Measurements from ENCODE around the gene RAB36. TPM values are rescaled to one million over a fixed set of nuclear protein-coding genes. Genes with fewer than 3 reads are reported as not detected.

Gene RAB36
- polyA plus RNA-seq, 1 donor (not counting 4 experiments of a cell fraction or from before 2014, with no cell fraction given) = 1.9 TPM

DNA sequence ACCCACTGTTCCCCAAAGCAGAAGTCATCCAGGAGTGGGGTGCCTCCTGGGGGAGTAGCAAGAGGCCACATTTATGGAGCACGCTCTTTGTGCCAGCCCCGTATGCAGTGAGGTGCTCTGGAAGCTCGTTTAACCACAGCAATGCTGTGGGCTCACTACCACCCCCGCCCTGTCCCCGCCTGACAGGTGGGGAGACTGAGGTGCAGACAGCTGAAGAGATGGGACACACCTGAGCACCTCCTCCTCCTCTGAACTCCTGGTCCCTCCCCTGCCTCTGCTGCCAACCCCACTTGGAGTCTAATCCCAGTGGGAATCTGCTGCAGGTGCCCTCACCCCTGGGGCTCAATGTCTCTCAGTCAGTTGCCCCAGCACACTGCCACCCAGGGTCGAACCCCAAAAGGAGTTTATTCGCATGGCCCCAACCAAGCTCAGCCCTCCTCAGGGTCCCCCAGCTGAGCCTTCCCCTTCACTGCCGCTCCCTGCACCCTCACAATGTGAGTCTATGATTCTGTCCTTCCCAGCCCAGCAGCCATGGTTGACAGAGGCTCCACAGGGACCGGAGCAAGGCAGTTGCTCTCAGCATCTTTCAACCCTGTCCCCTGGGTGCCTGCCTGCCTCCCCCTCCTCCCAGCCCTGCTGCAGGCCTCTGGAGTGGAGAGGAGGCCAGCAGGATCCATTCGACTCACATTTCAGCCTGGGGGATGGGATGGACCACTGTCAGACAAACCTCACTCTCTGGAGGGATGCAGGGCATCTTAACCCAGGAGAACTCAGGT is 21.8 kb downstream of the RAB36 start:
- DNase-seq (ENCODE audit: low read depth, low spot score) = no peak
- Histone ChIP-seq H3K27ac (ENCODE audit: control insufficient read depth, insufficient read depth, low read length) (no peak overlapping the region), H3K4me3 (ENCODE audit: control insufficient read depth in 2 of 3, extremely low read depth in 1 of 3, insufficient read depth in 2 of 3, low read depth in 1 of 3, low read length in 3 of 3) (no peak overlapping the region), H3K4me2 (ENCODE audit: control insufficient read depth, extremely low read depth, insufficient read depth, low read depth, low read length) (no peak overlapping the region), H3K36me3 (ENCODE audit: control insufficient read depth in 2 of 2, extremely low read depth in 1 of 2, insufficient read depth in 2 of 2, low read length in 2 of 2) (no peaks in the 10 kb centered on the region), H4K20me1 (ENCODE audit: control insufficient read depth, extremely low read depth, insufficient read depth, low read length) (no peaks in the 10 kb centered on the region), H3K27me3 (ENCODE audit: control insufficient read depth, extremely low read depth, insufficient read depth, low read length) (no peaks in the 10 kb centered on the region), H3K4me1 (ENCODE audit: control insufficient read depth, extremely low read depth, insufficient read depth, low read length) (no peaks in the 10 kb centered on the region), H3K9ac (ENCODE audit: control insufficient read depth, extremely low read depth, insufficient read depth, low read length) (no peak overlapping the region), H3K79me2 (ENCODE audit: control insufficient read depth, insufficient read depth, low read length) (no peaks in the 10 kb centered on the region), H2AFZ (ENCODE audit: control insufficient read depth, low read length) (no peak overlapping the region), H3K9me3 (ENCODE audit: control insufficient read depth, low read depth, low read length) (no peaks in the 10 kb centered on the region), H3K9me1 (ENCODE audit: control insufficient read depth, extremely low read depth, insufficient read depth, low read length) (no peaks in the 10 kb centered on the region)
- dilution Hi-C loops (cut with MboI; ENCODE audit: extremely low pct_ligation_motif_present, low sequenced_read_pairs) = no loop called here
- no peak for TF ChIP-seq EZH2 (IDR thresholded peaks at IDR 0.05; ENCODE audit: low read length)
- TF ChIP-seq, protein P1, sequence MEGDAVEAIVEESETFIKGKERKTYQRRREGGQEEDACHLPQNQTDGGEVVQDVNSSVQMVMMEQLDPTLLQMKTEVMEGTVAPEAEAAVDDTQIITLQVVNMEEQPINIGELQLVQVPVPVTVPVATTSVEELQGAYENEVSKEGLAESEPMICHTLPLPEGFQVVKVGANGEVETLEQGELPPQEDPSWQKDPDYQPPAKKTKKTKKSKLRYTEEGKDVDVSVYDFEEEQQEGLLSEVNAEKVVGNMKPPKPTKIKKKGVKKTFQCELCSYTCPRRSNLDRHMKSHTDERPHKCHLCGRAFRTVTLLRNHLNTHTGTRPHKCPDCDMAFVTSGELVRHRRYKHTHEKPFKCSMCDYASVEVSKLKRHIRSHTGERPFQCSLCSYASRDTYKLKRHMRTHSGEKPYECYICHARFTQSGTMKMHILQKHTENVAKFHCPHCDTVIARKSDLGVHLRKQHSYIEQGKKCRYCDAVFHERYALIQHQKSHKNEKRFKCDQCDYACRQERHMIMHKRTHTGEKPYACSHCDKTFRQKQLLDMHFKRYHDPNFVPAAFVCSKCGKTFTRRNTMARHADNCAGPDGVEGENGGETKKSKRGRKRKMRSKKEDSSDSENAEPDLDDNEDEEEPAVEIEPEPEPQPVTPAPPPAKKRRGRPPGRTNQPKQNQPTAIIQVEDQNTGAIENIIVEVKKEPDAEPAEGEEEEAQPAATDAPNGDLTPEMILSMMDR (optimal IDR thresholded peaks at IDR 0.05 in 1 of 3, IDR thresholded peaks at IDR 0.05 in 1 of 3, conservative IDR thresholded peaks at IDR 0.05 in 1 of 3; ENCODE audit: extremely low read depth in 1 of 3, insufficient read depth in 2 of 3, low read length in 3 of 3) = no peak
- no peak for FAIRE-seq

DNA sequence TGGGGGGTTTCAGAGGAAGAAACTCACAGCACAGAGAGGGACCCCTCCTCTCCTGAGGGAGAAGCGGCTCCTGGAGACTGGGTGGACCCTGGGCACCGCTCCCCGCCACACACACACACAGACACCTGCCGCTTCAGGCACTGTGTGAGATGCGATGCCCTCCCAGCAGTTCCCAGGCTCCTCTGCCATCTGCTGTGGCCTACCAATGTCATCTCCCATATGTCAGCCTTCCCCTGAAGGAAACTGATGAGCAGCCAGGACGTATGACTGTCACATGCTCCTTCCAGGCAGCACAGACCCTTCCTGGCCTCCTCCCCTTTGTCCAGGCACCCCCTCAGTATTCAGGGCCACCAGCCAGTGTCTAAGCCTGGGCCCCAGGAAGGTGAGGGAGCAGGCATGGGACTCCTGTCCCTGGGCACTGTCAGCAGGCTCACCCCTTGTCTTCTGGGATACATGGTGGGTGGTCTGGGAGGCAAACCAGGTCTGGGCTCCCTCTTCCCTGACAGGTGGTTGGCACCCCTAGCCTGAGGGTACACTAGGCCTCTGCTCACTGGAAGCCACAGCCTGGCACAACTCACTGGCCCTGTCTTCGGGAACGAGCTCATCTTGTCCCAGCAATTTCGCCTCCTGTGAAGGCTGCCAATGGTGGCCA is 23.2 kb downstream of the RAB36 start:
- Histone ChIP-seq H3K27me3 (ENCODE audit: control insufficient read depth, extremely low read depth, insufficient read depth, low read length) (no peaks in the 10 kb centered on the region), H3K4me3 (ENCODE audit: control insufficient read depth in 2 of 3, extremely low read depth in 1 of 3, insufficient read depth in 2 of 3, low read depth in 1 of 3, low read length in 3 of 3) (no peak overlapping the region), H3K9me3 (ENCODE audit: control insufficient read depth, low read depth, low read length) (no peaks in the 10 kb centered on the region), H3K79me2 (ENCODE audit: control insufficient read depth, insufficient read depth, low read length) (no peaks in the 10 kb centered on the region), H2AFZ (ENCODE audit: control insufficient read depth, low read length) (no peak overlapping the region), H3K9ac (ENCODE audit: control insufficient read depth, extremely low read depth, insufficient read depth, low read length) (no peak overlapping the region), H3K27ac (ENCODE audit: control insufficient read depth, insufficient read depth, low read length) (no peak overlapping the region), H3K4me1 (ENCODE audit: control insufficient read depth, extremely low read depth, insufficient read depth, low read length) (no peaks in the 10 kb centered on the region), H3K9me1 (ENCODE audit: control insufficient read depth, extremely low read depth, insufficient read depth, low read length) (no peaks in the 10 kb centered on the region), H4K20me1 (ENCODE audit: control insufficient read depth, extremely low read depth, insufficient read depth, low read length) (no peaks in the 10 kb centered on the region), H3K4me2 (ENCODE audit: control insufficient read depth, extremely low read depth, insufficient read depth, low read depth, low read length) (no peak overlapping the region), H3K36me3 (ENCODE audit: control insufficient read depth in 2 of 2, extremely low read depth in 1 of 2, insufficient read depth in 2 of 2, low read length in 2 of 2) (no peaks in the 10 kb centered on the region)
- dilution Hi-C loops (cut with MboI; ENCODE audit: extremely low pct_ligation_motif_present, low sequenced_read_pairs) = no loop called here
- TF ChIP-seq, protein P1 (optimal IDR thresholded peaks at IDR 0.05 in 1 of 3, IDR thresholded peaks at IDR 0.05 in 1 of 3, conservative IDR thresholded peaks at IDR 0.05 in 1 of 3; ENCODE audit: extremely low read depth in 1 of 3, insufficient read depth in 2 of 3, low read length in 3 of 3) = no peak
- no peak for TF ChIP-seq EZH2 (IDR thresholded peaks at IDR 0.05; ENCODE audit: low read length)
- no peak for FAIRE-seq
- DNase-seq (ENCODE audit: low read depth, low spot score) = no peak

Data from keratinocyte (primary cell).